A673 (cell line): ENCODE measurements around the gene ACKR2. TPM values are rescaled to one million over a fixed set of nuclear protein-coding genes. Genes with fewer than 3 reads are reported as not detected.

ENCODE experiments used
- BruUV-seq: library from RNA; stranded (reverse); fragments of 400-500 nt; replicated peaks from 2 replicates; lab custom pipeline; 2021; lab: Mats Ljungman, UMichigan
- CTCF ChIA-PET: fragments of 300-600 bp; sonication (Branson Sonifier 250); formaldehyde crosslinking; loops from one replicate; lab custom pipeline; 2022; ENCODE audit warnings: antibody characterized with exemption; lab: Charles Lee
- POLR2A ChIA-PET: fragments of 300-600 bp; sonication (Branson Sonifier 250); formaldehyde crosslinking; loops from one replicate; lab custom pipeline; 2022; ENCODE audit warnings: antibody characterized with exemption; ENCODE audit not compliant: low non-redundant PET; lab: Charles Lee
- DNase-seq: peaks from one replicate; pipeline ENCODE4 v3.0.0-alpha.2; 2015; ENCODE audit warnings: low spot score
- H3K27ac ChIP-seq: fragments of 200-600 bp; sonication (generic); 2 replicates; pipeline ENCODE4 v1.5.1; 2016; ENCODE audit warnings: mixed run types, low read depth, mild to moderate bottlenecking, mixed read lengths, antibody characterized with exemption, low read length; ENCODE audit not compliant: poor library complexity, severe bottlenecking
- H3K27me3 ChIP-seq: fragments of 200-600 bp; sonication (generic); replicated peaks from 2 replicates; pipeline ENCODE4 v1.6.1; 2017; ENCODE audit warnings: mixed run types, low read depth, mild to moderate bottlenecking, mixed read lengths, antibody characterized with exemption, low read length; ENCODE audit not compliant: insufficient read depth, poor library complexity
- H3K36me3 ChIP-seq: fragments of 200-600 bp; sonication (generic); 2 replicates; pipeline ENCODE4 v1.6.1; 2016; ENCODE audit warnings: mixed run types, mild to moderate bottlenecking, mixed read lengths, antibody characterized with exemption, low read length; ENCODE audit not compliant: insufficient read depth, poor library complexity, severe bottlenecking
- H3K4me1 ChIP-seq: fragments of 200-600 bp; sonication (generic); 2 replicates; pipeline ENCODE4 v1.6.1; 2017; ENCODE audit warnings: mixed run types, mild to moderate bottlenecking, mixed read lengths, antibody characterized with exemption, low read length; ENCODE audit not compliant: insufficient read depth, poor library complexity, severe bottlenecking
- H3K4me3 ChIP-seq: fragments of 200-600 bp; sonication (generic); 2 replicates; pipeline ENCODE4 v1.5.1; 2016; ENCODE audit warnings: low read depth, mixed run types, mild to moderate bottlenecking, mixed read lengths, low read length; ENCODE audit not compliant: poor library complexity, severe bottlenecking
- H3K9me3 ChIP-seq: fragments of 200-600 bp; sonication (generic); 2 replicates; pipeline ENCODE4 v1.6.1; 2016; ENCODE audit warnings: mixed run types, low read depth, mild to moderate bottlenecking, mixed read lengths, antibody characterized with exemption, low read length; ENCODE audit not compliant: poor library complexity, severe bottlenecking
- EZH2 ChIP-seq: fragments of 200-600 bp; sonication (generic); IDR thresholded peaks from 2 replicates; pipeline ENCODE4 v1.6.1; 2017; ENCODE audit warnings: borderline replicate concordance, low read depth, mild to moderate bottlenecking, mixed read lengths, antibody characterized with exemption, low read length; ENCODE audit not compliant: poor library complexity, severe bottlenecking
- intact Hi-C: fragments of 100-400 bp; cut with micrococcal nuclease; formaldehyde crosslinking; loops from one replicate; pipeline ENCODE4 v1.10.0; 2022; ENCODE audit not compliant: unreplicated experiment
- total RNA-seq: library from RNA; stranded (reverse); gene quantifications from 2 replicates; pipeline ENCODE4 v1.2.3, GENCODE V29; 2021
- TF ChIP-seq, protein P1 (sequence below): fragments of 300-800, 200-600 bp; sonication (generic); conservative IDR thresholded peaks from 2 replicates; pipeline ENCODE4 v1.5.1; 2017; ENCODE audit warnings: low read depth, mild to moderate bottlenecking, antibody characterized with exemption, low read length, moderate library complexity, mixed read lengths

The ACKR2 gene
- total RNA-seq, 1 experiment from 2014 or later, result not detected

DNA sequence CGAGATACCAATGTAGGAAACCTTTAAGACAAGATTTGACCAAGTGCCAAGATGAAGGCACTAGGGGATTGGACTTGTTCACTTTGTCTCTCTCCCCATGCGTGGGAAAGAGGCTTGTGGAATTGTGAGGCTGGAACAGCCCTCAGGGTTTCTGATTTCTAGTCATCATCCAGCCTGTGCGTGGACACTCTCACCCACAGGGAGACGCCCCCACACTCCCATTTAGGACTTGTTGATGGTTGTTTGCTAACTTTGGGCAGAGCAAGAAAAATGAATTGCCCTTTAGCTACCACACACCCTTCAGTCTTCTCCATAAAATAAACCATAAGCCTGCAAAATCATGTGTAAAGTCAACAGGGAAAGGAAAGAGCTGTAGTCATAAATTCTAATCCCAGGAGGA, 18.4 kb downstream of the ACKR2 start:
- BruUV-seq, result no TSS peak
- intact Hi-C loops, result no loop called here
- H3K9me3 ChIP-seq, result no peaks in the 10 kb centered on the region
- no peaks in the 10 kb centered on the region for H3K27me3 ChIP-seq
- POLR2A ChIA-PET, result no interaction called here
- H3K27ac ChIP-seq, result no peak overlapping the region
- H3K4me3 ChIP-seq, result no peak overlapping the region
- DNase-seq, result no peak
- no peaks in the 10 kb centered on the region for H3K36me3 ChIP-seq
- CTCF ChIA-PET, result no interaction called here
- no peaks in the 10 kb centered on the region for H3K4me1 ChIP-seq
- TF ChIP-seq, protein P1, sequence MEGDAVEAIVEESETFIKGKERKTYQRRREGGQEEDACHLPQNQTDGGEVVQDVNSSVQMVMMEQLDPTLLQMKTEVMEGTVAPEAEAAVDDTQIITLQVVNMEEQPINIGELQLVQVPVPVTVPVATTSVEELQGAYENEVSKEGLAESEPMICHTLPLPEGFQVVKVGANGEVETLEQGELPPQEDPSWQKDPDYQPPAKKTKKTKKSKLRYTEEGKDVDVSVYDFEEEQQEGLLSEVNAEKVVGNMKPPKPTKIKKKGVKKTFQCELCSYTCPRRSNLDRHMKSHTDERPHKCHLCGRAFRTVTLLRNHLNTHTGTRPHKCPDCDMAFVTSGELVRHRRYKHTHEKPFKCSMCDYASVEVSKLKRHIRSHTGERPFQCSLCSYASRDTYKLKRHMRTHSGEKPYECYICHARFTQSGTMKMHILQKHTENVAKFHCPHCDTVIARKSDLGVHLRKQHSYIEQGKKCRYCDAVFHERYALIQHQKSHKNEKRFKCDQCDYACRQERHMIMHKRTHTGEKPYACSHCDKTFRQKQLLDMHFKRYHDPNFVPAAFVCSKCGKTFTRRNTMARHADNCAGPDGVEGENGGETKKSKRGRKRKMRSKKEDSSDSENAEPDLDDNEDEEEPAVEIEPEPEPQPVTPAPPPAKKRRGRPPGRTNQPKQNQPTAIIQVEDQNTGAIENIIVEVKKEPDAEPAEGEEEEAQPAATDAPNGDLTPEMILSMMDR, result no peak
- TF ChIP-seq EZH2, result no peak

DNA sequence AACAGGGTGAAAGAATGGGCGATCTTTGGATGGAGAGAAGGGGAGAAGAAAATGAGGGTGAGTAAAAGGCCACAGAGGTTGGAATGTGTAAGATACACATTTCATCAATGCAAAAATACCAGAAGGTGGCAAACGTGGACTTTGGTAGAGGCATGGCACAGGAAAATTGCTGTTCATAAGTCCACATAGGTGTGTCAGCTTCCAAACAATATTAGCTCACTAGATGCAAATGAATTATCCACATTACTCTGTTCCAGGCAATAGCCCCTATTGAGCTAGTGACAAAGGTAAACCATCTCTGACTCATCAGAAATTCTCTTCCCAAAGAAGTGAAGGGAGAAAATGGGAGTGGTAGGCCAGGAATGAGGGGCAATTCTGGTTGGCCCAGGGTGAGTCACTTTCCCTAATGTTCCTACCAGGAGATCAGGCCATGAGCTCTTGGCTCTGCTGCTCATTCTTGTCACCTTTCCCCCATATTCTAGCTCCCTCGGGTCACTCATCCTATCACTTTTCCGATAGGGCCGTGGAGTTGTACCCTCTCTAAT, 19.9 kb downstream of the ACKR2 start:
- no peak overlapping the region for H3K4me3 ChIP-seq

DNA sequence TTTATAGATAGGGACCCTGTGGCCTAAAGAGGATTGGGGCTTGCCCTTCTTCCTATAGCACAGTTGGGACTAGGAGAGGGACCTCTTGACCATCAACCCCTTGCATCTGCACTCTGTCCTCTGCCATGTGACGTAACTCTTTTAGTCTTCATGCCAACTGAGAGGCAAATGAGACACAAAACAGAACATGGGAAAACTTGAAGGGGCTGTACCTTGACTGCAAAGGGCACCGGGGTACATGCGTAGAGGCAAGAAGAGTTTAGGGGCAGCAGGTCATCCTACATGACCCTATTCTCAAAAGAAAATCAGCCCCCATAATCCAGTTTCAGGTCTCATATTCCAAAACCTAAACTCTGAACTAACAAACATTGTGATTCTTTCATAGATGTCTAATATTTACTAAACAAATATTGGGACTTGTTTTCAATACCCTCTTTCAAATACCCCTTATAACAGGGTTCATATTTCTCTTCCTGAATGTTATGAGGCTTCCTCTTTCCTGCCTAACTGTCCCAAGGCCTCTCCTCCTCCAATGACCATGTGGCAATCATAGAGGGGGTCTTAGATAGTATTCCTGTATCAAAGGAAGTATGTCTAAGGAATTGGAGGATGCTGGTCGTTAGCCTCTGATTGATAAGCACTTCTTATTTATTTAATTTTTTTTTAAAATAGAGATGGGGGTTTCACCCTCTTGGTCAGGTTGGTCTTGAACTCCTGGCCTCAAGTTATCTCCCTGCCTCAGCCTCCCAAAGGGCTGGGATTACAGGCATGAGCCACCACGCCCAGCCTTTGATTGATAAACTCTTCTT, 20.6 kb downstream of the ACKR2 start:
- BruUV-seq, result no TSS peak
- Histone ChIP-seq H3K36me3 (no peaks in the 10 kb centered on the region), H3K27me3 (no peaks in the 10 kb centered on the region), H3K4me1 (no peaks in the 10 kb centered on the region), H3K27ac (no peak overlapping the region), H3K4me3 (no peak overlapping the region), H3K9me3 (no peaks in the 10 kb centered on the region)
- no peak for DNase-seq
- no peak for TF ChIP-seq EZH2
- TF ChIP-seq, protein P1, result no peak
- ChIA-PET CTCF (interaction anchor here (0.9 kb wide), 1 partner anchor 103 kb away, joined by 4 read pairs; no protein-coding TSS in a partner anchor), POLR2A (no interaction called here)
- intact Hi-C loops, result loop anchor here (5.0 kb wide), 1 partner anchor 48 kb away; no protein-coding TSS in a partner anchor

More for the DNA sequence above, 19.9 kb downstream of the ACKR2 start:
- no peak overlapping the region for H3K27ac ChIP-seq
- POLR2A ChIA-PET, result no interaction called here
- CTCF ChIA-PET, result no interaction called here
- DNase-seq, result no peak
- no peaks in the 10 kb centered on the region for H3K36me3 ChIP-seq
- TF ChIP-seq EZH2, result no peak
- TF ChIP-seq, protein P1, result no peak
- H3K27me3 ChIP-seq, result no peaks in the 10 kb centered on the region
- H3K4me1 ChIP-seq, result no peaks in the 10 kb centered on the region
- BruUV-seq, result no TSS peak
- intact Hi-C loops, result no loop called here
- H3K9me3 ChIP-seq, result no peaks in the 10 kb centered on the region
